Ishikawa (cell line): ENCODE measurements around the gene DNAAF9.

Source experiments
- CEBPB ChIP-seq: IDR thresholded peaks from 2 replicates; pipeline ENCODE4 v1.6.1; 2012
- CREB1 ChIP-seq: IDR thresholded peaks from 2 replicates; pipeline ENCODE4 v1.6.1; 2012; ENCODE audit warnings: low read depth
- EGR1 ChIP-seq: IDR thresholded peaks from 2 replicates; pipeline ENCODE4 v1.6.1; 2012
- EP300 ChIP-seq: IDR thresholded peaks from 2 replicates; pipeline ENCODE4 v1.6.1; 2012; ENCODE audit warnings: borderline replicate concordance
- FOXM1 ChIP-seq: IDR thresholded peaks from 2 replicates; pipeline ENCODE4 v1.6.1; 2012; ENCODE audit warnings: low read depth, borderline replicate concordance
- MAX ChIP-seq: IDR thresholded peaks from 2 replicates; pipeline ENCODE4 v1.6.1; 2012
- NFIC ChIP-seq: IDR thresholded peaks from 2 replicates; pipeline ENCODE4 v1.6.1; 2012
- RAD21 ChIP-seq: IDR thresholded peaks from 2 replicates; pipeline ENCODE4 v1.6.1; 2012; ENCODE audit warnings: low read depth
- REST ChIP-seq: IDR thresholded peaks from 2 replicates; pipeline ENCODE4 v1.6.1; 2012; ENCODE audit warnings: low read depth, mild to moderate bottlenecking
- TAF1 ChIP-seq: IDR thresholded peaks from 2 replicates; pipeline ENCODE4 v1.6.1; 2012; ENCODE audit warnings: low read depth, mild to moderate bottlenecking
- USF1 ChIP-seq: IDR thresholded peaks from 2 replicates; pipeline ENCODE4 v1.6.1; 2012
- YY1 ChIP-seq: IDR thresholded peaks from 2 replicates; pipeline ENCODE4 v1.6.1; 2012; ENCODE audit warnings: low read depth

- TF ChIP-seq NFIC (no peak), RAD21 (no peak), YY1 (no peak), CREB1 (no peak), EP300 (no peak), EGR1 (no peak), TAF1 (no peak), REST (no peak), FOXM1 (no peak), CEBPB (no peak), MAX (no peak), USF1 (no peak)
Measured at GRCh38 chr20:3380228-3381070, 27.0 kb downstream of the DNAAF9 start.
